Right ventricle myocardium inferior (tissue), 1 donor: ENCODE data around the gene PRR22. TPM values are rescaled to one million over a fixed set of nuclear protein-coding genes. Genes with fewer than 3 reads are reported as not detected.
A peak's percentile ranks its signal among the peaks of the same experiment; 100 is the strongest.
"Not testable (repeated sequence)": the region's sequence is repeated elsewhere in the genome, so short reads cannot be mapped to it uniquely, and the experiment has no call there.

Source experiments
- ATAC-seq: fragments of 200-7000 bp; cut with Tn5 transposase; one replicate; pipeline ENCODE4 v1.9.1; 2020; ENCODE audit warnings: mild to moderate bottlenecking, moderate library complexity
- DNase-seq: peaks from one replicate; pipeline ENCODE4 v3.0.0; 2021; ENCODE audit errors: missing footprints
- intact Hi-C: fragments of 100-400 bp; cut with DNase I; formaldehyde crosslinking; loops from one replicate; pipeline ENCODE4 v1.11.0; 2022
- total RNA-seq: library from RNA; stranded (reverse); fragmentation: NEBNext Ultra II Directional; extraction: Animal tissue kit (Norgen Biotek cat#: 25700); gene quantifications from one replicate; pipeline ENCODE4 v1.2.1, GENCODE V29; 2021
- donor health status: DM: no; HTN: yes; CAD: no; lungs with severe emphysema.

PRR22 gene
- total RNA-seq, 1 donor from 2014 or later, result 1.3 TPM

DNA sequence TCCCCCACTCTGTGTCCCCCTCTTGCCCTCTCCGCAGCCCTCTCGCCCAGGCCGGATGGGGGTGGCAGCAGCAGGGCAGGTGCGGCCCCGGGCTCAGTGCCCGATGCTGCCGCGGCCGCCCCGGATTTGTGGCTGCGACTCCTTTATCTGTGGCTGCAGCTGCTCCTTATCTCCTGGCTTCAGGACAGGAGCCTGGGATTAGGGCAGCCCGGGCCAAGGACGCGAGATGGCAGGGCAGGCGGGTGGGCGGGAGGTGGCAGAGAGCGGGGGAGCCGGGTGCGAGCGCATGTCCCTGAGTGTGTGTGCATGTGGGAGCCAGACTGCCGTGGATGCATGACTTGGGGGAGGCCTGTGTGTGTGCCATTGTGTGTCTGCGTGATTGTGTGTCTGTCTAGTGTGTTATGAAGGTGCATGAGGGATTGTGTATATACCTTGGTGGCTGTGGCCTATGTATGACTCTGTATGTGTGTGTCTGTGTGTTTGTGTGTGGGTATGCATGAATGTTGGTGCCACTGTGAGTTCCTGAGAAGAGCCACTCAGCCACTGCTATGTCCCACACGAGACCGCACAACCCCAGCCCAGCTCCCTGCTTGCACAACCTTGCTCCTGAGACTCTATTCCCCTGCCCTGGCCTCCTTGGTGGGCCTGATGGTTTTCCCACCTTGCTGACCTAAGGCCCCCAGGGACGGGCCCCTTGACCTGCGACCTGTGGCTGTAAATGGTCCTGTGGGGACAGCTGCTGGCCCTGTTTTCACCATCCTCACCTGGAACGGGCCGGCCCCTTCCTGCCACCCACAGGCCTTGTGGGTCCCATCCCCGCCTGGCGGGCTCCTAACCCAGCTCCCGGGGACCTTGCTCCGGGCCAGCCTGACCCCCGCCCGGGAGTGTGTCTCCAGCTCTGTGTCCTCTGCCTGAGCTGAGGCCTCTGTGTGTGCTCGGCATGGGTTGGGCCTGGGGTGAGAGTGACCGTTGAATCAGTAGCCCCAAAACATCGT, 15.0 kb upstream of the PRR22 start:
- intact Hi-C loops, result no loop called here
- ATAC-seq (peak; percentile 33), DNase-seq (no peak)

DNA sequence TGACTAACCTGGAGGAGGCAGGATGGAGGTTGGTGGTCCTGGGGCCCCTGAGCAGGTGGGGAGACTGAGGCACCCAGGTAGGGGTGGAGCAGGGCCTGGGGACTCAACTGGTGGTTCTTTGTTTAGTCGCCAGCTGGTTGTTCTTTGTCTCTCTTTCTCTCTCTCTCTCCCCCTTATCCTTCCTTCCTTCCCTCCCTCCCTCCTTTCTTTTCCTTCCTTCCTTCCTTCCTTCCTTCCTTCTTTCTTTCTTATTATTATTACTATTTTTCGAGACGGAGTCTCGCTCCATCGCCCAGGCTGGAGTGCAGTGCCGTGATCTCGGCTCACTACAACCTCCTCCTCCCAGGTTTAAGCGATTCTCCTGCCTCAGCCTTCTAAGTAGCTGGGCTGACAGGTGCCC, 13.7 kb upstream of the PRR22 start:
- intact Hi-C loops, result no loop called here
- ATAC-seq, result no peak

DNA sequence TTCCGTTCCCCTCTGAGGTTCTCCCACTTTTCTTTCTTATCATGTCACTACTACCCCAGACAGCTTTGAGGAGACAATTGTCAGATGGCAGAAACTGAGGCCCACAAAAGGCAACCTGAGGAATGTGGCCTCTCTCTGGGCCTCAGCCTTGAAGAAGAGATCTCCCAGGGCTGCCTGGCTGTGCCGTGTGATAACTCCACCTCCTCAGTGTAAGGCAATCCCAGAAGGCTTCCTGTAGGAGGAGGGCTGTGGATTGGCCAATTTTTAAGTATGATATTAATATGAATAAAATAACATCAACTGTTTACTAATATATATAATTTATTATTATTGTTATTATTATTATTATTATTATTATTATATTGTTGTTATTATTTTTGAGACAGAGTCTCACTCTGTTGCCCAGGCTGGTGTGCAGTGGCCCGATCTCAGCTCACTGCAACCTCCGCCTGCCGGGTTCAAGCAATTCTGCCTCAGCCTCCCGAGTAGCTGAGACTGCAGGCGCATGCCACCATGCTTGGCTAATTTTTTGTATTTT, 10.9 kb upstream of the PRR22 start:
- intact Hi-C loops, result no loop called here
- ATAC-seq, result no peak

More for the DNA sequence above, 13.7 kb upstream of the PRR22 start:
- no peak for DNase-seq

DNA sequence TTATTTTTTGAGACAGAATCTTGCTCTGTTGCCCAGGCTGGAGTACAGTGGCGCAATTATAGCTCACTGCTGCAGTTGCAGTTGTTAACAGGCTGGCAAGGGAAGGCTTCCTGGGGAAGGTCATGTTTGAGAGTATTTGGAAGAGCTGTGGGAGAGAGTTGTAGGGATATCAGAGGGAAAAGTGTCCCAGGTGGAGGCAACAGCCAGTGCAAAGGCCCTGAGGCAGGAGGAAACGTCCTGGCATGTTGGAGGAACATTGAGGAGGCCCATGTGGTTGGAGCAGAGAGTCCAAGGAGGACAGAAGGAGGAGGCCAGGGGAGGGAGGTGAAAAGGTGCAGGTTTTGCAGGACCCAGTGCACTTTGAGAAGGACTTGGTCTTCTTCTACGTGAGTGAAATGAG, 8.6 kb upstream of the PRR22 start:
- no peak for ATAC-seq
- intact Hi-C loops, result no loop called here

More for the DNA sequence above, 10.9 kb upstream of the PRR22 start:
- no peak for DNase-seq

DNA sequence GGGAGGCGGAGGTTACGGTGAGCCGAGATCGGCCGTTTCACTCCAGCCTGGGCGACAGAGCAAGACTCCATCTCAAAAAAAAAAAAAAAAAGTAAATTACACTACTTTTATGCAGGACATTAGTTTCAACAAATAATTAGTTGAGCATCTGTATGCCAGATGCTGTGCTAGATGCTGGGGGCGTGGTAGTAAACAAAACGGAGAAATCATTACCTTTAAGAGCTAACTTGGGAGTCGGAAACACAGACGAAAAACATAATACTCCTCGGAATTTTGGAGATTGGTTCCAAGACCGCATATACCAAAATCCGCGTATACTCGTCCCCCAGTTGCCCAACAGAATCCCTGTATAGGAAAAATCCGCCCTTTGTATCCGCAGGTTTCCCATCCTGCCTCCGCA, 7.7 kb upstream of the PRR22 start:
- ATAC-seq (no peak), DNase-seq (no peak)
- intact Hi-C loops, result no loop called here

More for the DNA sequence above, 8.6 kb upstream of the PRR22 start:
- DNase-seq, result no peak

DNA sequence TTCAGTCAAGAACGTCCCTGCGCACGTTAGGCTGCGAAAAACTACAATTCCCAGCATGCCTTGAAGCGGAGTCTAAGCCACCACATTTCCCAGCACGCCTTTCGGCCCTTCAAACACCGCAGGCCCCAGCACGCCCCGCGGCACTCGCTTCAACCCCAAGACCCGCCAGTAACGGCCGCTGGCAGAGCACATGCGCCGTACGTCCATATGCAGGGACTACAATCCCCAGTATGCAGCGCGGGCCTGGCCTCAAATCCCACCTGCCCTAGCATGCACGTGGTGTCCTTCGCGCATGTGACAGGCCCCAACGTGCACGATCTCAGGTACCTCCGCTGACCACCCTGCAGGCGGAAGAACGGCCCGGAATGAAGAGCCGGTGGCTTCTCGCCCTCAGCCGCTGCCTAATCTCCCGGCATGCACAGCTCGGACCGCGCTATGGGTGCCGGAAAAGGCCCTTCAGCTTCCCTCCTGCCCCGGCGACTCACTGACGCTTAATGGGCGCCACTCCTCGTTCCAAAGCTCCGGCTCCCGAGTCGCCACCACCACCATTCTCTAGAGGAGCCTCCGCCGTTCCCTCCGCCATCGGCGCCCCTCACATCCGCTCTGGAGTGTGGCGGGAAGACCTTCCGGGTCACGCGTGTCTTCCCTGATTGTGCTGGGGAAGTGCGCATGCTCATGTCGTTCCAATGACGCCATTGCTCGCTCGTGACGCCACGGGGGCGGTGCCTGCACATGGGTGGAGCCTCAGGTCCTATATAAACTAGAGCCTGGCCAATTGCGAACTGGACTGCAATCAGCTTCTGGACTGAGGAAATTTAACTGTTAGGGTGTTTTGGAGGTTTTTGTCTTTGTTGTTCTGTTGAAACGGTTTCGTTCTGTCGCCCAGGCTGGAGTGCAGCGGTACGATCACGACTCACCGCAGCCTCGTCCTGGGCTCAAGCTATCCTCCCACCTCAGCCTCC, 6.3 kb upstream of the PRR22 start, which contains the start of gene DUS3L:
Gene DUS3L (minus strand): TSS at position 605 of the 962 bp plus-strand sequence. CDS start 22 bp downstream, at position 583.
- ATAC-seq, result peak; percentile 98
- DNase-seq, result peak; percentile 98
- intact Hi-C loops, result loop anchor here (2.0 kb wide), 1 partner anchor 110 kb away; the partner anchor contains the start of genes HSD11B1L and MICOS13

DNA sequence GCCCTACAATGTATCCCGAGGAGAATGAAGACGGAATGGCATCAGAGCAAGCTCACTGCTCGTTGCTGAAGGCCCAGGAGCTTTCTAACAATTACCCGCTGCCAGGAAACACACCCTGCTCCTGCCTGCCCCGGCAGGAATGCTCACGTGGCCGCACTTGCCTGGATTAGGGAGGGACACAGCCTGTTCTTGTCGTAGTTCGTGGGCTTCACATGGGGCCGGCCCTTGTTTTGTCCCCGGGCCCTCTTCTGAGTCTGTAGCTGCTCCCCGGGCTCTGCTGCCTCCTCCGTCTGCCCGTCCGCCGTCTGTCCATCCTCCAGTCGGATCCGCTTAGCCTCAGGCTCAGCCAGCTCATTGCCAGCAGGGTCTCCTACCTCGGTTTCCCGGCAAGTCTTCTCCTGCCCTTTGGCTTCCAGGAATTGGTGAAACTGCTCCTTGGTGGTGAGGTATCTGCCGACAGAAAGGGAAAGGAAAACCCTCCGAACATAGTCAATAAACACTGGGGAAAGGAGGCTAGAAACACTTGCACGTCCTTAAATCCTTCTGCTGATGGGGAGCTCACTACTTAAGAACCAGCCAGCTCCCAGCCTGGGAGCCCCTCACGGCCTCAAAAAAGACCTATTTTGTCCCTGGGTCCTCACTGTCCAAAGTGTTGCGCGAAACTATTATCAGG, 5.5 kb upstream of the PRR22 start:
- no peak for DNase-seq
- no peak for ATAC-seq
- intact Hi-C loops, result loop anchor here (2.0 kb wide), 1 partner anchor 109 kb away; the partner anchor contains the start of genes HSD11B1L and MICOS13

DNA sequence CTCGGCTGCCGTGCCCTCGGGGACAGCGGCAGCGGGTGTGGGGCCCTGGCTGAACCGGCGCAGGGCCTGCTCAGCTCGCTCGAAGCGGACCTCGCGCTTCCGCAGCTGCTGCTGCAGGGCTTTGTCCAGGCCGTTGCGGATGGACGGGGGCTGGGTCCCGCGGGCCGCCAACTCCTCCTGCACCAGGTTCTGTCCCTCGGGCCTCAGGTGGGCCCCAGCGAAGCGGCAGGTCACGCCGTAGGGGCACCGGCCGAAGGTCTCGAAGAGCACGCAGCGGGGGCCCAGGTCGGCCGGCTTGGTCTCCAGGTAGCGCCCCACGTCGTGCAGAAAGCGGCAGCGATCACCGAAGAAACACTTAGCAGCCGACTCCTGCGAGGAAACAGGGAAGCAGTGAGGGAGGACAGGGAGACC, 4.8 kb upstream of the PRR22 start:
- DNase-seq (no peak), ATAC-seq (no peak)
- intact Hi-C loops, result no loop called here

DNA sequence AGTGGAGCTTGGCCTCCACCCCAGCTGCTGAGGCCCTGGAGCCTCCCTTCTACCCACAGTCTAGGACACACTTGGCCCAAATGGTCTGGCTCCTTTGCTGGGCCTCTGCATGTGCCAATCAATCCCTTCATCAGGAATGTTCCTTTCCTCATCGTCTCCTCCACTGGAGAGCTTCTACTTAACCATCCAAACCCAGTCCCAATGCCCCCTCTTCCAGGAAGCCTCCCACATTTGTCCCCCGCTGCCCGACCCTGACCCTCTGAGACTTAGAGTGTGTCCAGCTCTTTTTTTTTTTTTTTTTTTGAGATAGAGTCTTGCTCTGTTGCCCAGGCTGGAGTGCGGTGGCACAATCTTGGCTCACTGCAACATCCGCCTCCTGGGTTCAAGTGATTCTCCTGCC, 3.9 kb upstream of the PRR22 start:
- intact Hi-C loops, result no loop called here
- DNase-seq, result no peak
- no peak for ATAC-seq

DNA sequence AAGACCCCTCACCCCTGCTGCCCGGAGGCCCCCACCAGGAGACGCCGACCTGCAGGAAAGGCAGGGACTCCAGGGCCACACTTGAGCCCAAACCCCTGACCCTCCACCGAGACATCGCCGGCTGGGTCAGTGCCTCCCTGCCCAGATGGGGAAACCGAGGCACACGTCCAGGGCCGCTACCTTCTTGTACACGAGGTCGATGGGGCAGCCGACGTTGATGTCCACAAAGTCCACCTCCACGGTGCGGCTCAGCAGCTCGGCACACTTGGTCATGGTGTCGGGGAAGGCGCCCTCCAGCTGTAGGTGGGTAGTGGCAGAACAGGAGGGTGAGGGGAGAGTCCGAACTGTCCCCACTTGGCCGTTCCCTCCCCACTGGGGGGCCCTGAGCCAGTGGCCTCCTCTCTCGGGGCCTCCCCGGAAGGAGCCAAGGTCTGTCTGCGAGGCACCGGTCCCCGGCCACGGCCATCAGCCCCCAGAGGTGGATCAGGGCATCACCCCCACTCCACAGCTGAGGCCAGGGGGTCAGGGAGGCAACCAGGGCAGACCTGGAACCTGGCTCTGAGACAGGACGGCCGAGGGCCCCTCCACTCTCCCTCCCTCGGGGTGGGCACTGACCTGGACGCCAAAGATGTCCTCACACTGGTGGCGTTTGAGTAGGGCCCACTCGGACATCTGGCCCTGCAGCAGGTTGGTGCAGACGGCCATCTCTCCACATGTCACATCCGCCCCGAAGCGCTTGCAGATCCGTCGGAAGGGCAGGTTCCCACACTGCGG, 3.0 kb upstream of the PRR22 start:
- ATAC-seq (no peak), DNase-seq (no peak)
- intact Hi-C loops, result no loop called here

DNA sequence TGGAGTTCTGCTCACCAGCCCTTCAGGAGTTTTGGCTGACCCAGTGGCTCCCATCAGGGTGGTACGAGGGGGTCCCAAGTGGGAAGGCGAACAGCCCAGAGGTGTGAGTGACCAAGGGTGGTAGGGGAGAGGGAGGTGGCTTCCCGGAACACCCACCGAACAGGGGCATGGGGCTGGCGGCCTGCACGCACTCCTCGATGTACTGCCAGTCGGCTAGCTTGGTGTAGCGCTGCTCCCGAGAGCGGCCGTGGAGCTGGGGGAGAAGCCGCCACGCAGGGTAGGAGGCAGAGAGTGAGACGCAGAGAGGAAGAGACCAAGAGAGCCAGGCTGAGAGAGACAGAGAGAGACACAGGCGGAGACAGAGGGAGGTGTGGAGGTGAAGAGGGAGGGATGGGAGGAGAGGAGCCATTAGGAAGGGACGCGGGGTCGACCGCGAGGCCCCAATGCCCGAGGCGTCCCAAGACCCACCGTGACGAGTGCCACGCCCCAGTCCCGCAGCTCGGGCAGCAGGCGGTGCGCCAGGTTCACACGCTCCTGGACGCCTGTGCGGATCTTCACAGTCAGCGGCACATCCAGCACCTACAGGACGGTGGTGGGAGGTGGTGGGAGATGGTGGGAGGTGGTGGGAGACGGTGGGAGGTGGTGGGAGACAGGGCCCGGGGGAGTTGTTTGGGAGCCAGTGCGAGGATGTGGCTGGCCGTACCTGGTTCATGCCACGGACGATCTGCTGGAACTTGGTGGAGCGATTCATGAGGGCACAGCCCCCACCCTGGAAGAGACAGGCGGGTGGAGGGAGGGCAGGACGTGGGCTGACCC, 2.3 kb upstream of the PRR22 start:
- DNase-seq, result no peak
- ATAC-seq, result no peak
- intact Hi-C loops, result no loop called here

DNA sequence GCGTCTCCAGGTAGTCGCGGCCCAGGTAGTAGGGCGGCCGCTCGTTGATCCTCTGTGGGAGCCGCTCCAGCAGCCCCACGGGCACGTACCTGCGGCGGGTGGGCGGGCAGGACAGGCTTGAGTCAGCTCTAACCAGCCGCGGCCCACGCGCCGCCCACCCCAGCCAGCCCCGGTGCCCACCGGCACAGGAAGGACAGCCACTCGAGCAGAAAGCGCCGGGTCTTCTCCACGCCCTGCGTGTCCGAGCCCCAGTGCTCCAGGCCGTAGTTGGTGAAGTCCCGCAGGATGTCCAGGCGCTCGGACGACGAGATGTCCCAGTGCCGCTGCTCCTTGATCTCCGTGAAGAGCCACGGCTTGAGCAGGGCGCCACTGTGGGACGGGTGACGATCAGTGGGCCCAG, 877 bp upstream of the PRR22 start:
- DNase-seq (no peak), ATAC-seq (no peak)
- intact Hi-C loops, result no loop called here

DNA sequence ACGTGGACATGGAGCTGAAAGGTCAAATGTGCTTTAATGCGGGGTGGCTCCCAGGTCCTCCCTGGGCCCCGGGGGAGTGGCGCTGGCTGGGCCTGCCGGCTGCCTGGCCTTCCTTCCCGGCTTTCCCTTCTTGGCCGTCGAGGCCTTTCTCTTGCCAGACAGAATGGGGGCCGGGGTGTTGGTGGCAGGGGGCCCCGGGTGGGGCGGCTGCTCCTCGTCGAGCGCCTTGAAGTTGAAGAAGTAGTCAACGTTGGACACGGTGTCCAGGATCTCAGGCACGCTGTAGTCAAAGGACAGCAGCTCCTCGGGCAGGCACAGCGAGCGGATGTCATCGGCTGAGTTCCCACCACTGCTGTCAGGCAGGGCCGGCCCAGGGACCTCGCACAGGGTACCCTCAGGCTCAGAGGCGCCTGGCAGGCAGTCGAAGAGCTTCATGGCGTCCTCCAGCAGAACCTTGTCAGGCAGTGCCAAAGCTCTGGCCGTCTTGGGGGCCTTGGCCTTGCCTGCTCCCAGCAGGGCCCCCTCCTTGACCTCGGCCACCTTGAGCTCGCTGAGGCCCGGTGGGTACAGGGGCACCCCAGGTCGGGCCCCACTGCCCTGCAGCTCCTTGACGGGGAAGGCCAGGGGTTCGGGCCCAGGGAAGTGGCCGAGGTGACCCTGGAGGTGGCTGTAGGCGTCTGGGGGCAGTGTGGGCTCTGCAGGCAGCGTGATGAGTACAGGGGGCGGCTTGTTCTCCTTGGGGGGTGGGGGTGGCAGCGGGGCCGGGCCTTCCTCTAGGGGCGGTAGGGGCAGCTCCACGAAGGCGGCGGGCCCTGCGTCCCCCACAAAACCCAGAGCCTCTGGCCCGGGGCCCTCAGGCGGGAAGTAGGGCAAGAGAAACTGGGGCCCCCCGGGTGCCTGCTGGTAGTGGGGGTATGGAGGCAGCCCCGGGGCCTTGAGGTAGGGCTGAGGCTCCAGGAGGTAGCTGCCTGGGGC, 1.3 kb downstream of the PRR22 start:
- no peak for DNase-seq
- intact Hi-C loops, result no loop called here
- no peak for ATAC-seq

DNA sequence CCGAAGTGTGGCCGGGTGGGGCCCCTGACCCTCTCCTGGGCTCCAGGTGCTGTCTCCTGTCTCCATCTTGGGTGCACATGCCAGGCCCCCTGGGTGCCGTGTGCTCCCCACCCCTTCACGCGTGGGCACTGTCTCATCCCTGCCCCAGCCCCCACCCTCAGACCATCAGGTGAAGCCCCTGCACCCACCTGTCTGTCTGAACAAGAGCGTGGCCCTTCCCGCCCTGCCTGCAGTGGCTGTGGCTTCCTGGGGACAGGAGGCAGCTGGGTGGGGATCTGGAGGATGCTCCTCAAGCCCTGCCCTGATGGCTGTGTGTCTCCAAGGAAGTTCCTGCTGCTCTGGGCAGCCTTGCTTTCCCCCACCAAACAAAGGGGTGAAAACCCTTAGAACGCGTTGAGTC, 2.2 kb downstream of the PRR22 start:
- no peak for DNase-seq
- no peak for ATAC-seq
- intact Hi-C loops, result no loop called here

DNA sequence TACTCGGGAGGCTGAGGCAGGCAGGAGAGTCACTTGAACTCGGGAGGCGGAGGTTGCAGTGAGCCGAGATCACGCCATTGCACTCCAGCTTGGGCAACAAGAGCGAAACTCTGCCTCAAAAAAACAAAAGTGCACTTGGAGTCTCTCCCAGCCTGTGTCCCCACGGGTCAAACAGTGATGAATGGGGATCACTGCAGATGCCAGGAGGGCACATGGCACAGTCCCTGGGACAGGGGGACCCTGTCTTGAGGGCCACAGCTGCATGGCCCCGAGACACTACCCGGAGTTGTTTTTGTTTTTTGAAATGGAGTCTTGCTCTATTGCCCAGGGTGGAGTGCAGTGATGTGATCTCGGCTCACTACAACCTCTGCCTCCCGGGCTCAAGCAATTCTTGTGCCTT, 3.6 kb downstream of the PRR22 start:
- DNase-seq, ATAC-seq, intact Hi-C loops: not testable (repeated sequence)

DNA sequence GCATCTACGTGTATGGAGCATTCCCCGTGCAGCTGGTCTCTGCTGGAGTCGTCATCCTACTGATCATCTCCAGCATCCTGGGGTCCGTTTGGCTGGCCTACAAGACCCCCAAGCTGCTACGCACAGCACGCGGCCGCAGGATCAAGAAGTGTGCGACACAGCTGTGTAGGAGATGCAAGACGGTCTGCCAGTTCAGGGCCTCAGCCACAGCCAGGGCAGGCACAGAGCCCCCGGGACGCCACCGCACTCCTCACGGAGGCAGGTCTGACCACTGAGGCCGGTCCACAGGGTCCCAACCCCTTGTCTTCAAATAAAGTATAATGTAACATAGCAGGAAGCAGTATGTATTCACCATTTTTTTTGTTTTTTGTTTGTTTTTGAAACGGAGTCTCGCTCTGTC, 6.1 kb downstream of the PRR22 start:
- no peak for DNase-seq
- intact Hi-C loops, result no loop called here
- no peak for ATAC-seq
